HG03060 (cell line): ENCODE results near the gene MEIS3.

Source experiments
- ATAC-seq: cut with Tn5 transposase; IDR thresholded peaks from one replicate; pipeline ENCODE4 v1.9.1; 2021; ENCODE audit warnings: low read depth, moderate number of reproducible peaks; ENCODE audit not compliant: unreplicated experiment

MEIS3 gene

DNA sequence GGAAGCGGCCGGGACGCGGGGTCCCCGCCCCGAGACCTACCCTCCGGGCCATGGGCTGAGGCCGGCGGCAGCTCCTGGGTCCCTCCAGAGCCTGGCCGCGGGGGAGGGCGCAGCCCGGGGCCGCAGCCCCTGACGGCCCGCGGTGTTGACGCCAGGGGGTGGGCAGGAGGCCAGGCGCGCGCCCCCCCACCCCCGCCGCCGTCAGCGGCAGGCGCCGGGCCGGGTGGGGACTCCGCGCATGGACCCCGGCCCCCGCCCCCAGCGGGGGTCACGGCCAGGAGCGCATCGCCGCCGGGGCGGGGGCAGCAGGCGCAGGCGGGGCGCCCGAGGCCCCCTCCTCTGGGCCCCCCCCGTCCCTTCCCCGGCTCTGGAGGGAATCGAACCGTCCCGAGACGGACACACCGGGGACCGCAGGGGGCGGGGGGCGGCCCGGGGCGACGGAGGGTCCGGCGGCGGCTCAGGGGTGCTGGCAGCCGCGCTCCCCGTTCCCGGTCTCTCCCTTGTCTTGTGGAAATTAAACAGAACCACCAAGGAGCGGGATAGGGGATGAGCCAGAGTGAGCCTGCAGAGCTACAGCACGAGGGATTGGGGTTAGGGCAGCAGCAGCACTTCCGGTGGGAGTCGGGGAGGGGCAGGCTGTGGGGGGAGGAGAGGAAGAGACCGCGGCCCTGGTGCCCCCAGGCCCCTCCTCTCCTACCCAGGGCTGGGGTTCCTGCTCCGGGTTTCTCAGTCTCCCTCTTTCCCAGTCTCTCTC, at the start of gene MEIS3:
Gene MEIS3 (minus strand): TSS at position 498 of the 754 bp plus-strand sequence. CDS start 446 bp downstream, at position 52.
- no peak for ATAC-seq

- ATAC-seq: no peak
Measured at GRCh38 chr19:47467914-47468313, 48.6 kb upstream of the MEIS3 start.

DNA sequence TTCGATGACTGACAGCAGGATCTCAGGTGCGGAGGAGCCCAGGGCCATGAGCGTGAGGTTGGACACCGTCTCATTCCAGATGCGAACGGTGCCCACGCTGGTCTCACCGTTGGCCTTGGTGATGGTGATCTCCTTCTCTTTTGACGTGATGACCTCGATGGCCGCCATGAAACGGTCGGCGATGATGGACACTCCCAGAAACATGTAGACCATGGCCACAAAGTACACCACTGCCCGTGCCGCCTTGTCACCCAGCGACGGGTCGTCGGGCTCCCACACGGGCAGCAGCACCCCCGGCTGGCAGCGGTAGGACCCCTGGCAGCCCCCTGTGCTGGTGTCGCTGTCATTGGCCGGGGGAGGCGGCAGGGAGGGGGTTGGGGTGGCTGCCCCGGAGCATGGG, 46.6 kb upstream of the MEIS3 start:
- no peak for ATAC-seq

- no peak for ATAC-seq
Measured at GRCh38 chr19:47464675-47465419, 45.5 kb upstream of the MEIS3 start.

DNA sequence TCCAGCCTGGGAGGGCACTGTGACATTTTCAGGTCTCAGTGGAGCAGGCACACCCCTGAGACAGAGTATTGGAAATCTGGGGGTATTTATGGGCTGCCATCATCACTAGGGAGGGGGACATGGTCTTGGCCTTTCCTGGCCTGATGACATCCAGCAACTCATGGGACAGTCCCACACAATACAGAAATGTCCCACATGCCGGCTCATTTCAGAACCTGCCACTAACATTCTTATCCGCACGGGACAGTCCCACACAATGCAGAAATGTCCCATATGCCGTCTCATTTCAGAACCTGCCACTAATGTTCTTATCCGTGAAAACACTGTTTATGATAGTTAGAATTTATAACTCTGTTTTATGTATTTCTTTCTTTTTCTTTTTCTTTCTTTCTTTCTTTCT, 42.5 kb upstream of the MEIS3 start:
- no peak for ATAC-seq

- no peak for ATAC-seq
Measured at GRCh38 chr19:47459477-47459876, 40.1 kb upstream of the MEIS3 start.

GRCh38 chr19:47458672-47459071, 39.3 kb upstream of the MEIS3 start:
- no peak for ATAC-seq

- ATAC-seq: no peak
Measured at GRCh38 chr19:47456721-47457474, 37.6 kb upstream of the MEIS3 start.

DNA sequence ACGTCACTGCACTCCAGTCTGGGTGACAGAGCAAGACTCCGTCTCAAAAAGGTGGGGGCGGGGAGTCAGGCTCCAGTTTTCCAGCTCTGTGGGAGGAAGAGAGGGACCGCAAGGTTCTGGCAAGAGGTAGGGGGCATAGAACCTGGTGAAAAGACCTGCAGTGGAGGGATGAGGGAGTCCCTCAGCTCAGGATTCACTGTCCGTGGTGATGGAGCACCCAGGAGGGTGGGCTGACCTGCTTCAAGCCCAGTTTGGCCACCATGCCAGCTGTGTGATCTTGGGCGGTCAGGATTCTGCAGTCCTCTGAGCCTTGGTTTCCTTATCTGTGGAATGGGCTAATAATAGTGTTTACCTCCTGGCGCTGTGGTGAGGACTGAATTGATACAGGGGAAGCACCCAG, 31.2 kb upstream of the MEIS3 start:
- ATAC-seq: no peak

- ATAC-seq: no peak
Measured at GRCh38 chr19:47448360-47448727, 29.0 kb upstream of the MEIS3 start.

DNA sequence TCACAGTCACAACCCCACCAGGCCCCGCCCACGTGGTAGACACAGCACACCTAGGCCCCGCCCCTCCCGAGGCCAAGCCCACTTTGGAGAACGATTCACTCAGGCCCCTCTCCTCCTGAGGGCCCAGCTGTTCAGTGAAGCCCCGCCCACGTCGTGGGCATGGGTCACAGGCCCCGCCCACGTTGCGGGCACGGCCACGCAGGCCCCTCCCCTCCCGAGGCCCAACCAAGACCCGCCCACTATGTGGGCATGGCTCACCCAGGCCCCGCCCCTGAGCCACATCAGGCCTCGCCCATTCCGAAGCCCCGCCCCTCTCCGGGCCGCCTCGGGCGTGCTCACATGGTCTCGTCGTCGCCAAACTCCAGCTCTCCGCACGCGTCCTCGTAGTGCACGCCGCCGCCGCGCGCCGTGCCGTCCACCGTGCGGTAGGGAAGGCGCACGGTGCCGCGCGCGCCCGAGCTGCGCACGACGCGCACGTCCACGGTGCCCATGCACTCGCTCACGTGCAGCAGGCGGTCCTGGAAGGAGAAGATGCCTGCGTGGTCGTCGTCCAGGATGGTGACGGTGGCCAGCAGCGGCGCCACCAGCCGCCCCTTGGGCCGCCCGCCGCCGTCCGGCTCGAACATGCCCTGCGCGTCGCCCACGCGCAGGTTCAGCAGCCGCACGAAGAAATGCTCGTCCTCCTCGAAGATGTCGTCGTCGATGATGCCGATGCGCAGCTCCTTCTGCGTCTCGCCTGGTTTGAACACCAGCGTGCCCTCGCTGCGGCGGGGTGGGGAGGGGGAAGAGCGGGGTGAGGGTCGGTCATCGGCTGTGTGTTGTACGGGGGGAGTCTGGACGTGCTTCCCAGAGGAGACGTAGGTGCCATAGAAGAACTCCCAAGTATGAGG, 28.4 kb upstream of the MEIS3 start:
- no peak for ATAC-seq

DNA sequence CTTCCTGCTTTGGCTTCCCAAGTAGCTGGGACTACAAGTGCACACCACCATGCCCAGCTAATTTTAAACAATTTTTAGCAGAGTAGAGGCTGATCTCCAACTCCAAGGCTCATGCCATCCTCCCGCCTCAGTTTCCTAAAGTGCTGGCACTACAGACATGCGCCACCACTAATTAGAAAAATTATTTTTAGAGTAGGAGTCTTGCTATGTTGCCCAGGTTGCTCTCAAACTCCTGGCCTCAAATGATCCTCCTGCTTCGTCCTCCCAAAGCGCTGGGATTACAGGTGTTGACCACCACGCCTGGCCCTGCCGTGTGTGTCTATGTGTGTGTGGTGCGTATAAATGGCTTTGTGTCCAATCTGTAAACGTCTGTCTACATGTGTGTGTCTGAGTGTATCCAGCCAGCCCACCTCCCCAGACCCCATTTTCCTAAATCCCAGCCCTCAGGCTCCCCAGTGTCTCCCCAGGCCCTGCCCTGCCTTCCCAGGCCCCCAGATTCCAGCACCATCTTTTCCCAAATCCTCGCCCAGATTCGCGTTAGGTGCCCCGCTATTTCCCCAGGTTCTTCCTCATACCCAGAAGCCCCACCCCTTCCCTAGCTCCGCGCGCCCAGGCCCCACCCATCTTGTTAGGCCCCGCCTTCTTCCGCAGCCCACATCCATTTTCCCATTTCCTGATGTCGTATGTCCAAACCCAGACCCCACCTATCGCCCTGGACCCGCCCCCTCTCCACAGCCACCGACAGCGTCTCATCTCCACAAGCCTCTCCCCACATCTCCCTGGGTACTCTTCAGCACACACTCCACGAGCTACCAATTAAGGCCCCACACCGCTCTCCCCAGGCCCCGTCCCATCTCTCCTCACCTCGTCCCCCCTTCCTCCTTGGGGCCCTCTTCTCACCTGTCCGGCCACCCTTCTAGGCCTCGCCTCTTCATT, 27.5 kb upstream of the MEIS3 start:
- ATAC-seq: no peak

DNA sequence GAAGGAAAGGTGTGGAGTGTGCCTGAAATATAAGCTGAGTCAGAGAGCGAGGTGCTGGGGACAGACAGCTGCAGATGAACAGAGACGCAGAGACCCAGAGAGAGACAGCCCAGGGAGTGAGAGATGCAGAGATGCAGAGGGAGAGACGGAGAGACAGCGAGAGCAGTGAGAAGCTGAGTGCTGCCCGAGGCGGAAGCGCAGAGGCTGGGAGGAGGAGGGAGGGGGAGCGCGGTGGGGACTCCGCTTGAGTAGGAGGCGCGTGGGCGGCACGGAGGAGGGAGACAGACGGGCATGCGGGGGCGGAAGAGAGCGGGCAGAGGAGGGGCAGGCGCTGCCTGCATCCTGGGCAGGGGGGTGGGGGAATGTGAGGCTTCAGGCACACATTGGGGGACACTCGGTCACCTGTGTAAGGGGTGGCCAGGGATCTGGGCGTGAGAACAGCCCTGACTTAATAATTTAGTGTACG, 26.6 kb upstream of the MEIS3 start:
- no peak for ATAC-seq

GRCh38 chr19:47445527-47445926, 26.2 kb upstream of the MEIS3 start:
- ATAC-seq: no peak

GRCh38 chr19:47444388-47444821, 25.1 kb upstream of the MEIS3 start:
- no peak for ATAC-seq

DNA sequence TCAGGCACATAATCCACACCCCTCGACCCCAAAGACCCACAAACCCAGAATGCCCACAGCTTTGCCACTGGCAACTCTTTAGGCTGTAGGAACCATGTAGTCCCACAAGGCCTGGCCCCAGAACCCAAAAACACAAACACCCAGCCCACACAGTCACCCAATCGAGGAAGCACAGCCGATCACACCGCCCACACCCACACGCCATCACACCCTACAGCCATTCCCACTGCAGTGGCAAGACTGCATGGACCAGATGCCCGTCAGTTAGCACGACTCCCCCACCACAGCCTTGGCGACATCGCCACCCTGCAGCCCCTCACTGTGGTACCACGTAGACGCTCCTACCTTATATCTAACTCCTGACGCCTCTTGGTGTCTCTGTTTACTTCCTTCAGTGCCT, 24.0 kb upstream of the MEIS3 start:
- ATAC-seq: no peak

DNA sequence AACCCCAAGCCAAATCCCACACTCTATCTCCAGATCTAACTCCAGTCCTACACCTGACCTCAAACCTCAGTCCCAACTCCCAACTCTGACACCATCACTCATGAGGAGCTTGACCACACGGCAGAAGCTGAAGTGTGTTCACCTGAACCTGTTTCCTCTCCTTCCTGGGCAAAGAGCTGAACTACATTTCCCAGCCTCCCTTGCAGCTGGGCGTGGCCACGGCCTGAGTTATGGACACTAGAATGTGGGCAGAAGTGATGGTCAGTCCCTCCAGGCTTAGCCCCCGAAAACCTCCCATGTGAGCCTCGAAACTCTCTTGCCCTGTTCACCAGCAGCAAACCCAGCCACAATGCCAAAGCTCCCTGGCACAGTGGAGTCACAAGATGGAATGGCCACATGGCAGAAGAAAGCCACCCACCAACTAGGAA, 19.5 kb upstream of the MEIS3 start:
- no peak for ATAC-seq

- ATAC-seq: no peak
Measured at GRCh38 chr19:47437500-47437899, 18.2 kb upstream of the MEIS3 start.
